WTC11 (cell line): ENCODE measurements around the gene MYO18A. TPM values are rescaled to one million over a fixed set of nuclear protein-coding genes. Genes with fewer than 3 reads are reported as not detected.
A peak's percentile ranks its signal among the peaks of the same experiment; 100 is the strongest.

Experiments used
- ATAC-seq: fragments of 200-7000 bp; cut with Tn5 transposase; 2 replicates; pipeline ENCODE4 v1.10.0; 2021; ENCODE audit warnings: mild to moderate bottlenecking, moderate library complexity
- CTCF ChIA-PET: fragments of 300-600 bp; sonication (Branson Sonifier 250); formaldehyde crosslinking; loops from one replicate; lab custom pipeline; 2021; ENCODE audit warnings: antibody characterized with exemption; lab: Charles Lee
- POLR2A ChIA-PET: fragments of 350-600 bp; sonication (Branson Sonifier 250); formaldehyde crosslinking; loops from one replicate; lab custom pipeline; 2021; ENCODE audit warnings: antibody characterized with exemption; lab: Charles Lee
- DNase-seq: peaks from one replicate; pipeline ENCODE4 v3.0.0; 2021; ENCODE audit warnings: low spot score
- H3K27ac Mint-ChIP-seq: 2 replicates; pipeline ENCODE4 v1.8.0; 2021; ENCODE audit warnings: mixed read lengths
- H3K27me3 Mint-ChIP-seq: 2 replicates; pipeline ENCODE4 v1.8.0; 2021; ENCODE audit warnings: low read depth, mild to moderate bottlenecking, moderate library complexity, mixed read lengths
- H3K36me3 Mint-ChIP-seq: 2 replicates; pipeline ENCODE4 v1.8.0; 2021; ENCODE audit warnings: mixed read lengths
- H3K4me1 Mint-ChIP-seq: 2 replicates; pipeline ENCODE4 v1.8.0; 2022; ENCODE audit warnings: mixed read lengths
- H3K4me3 Mint-ChIP-seq: 2 replicates; pipeline ENCODE4 v1.8.0; 2021; ENCODE audit warnings: mild to moderate bottlenecking, moderate library complexity, mixed read lengths
- H3K9me3 Mint-ChIP-seq: 2 replicates; pipeline ENCODE4 v1.8.0; 2021; ENCODE audit warnings: mixed read lengths
- ATF1 ChIP-seq: sonication (generic); formaldehyde crosslinking; IDR thresholded peaks from 2 replicates; pipeline ENCODE4 v1.8.1; 2023; ENCODE audit warnings: mild to moderate bottlenecking, moderate library complexity, missing genetic modification reagents
- ATF6 ChIP-seq: sonication (generic); formaldehyde crosslinking; IDR thresholded peaks from 2 replicates; pipeline ENCODE4 v1.8.1; 2023; ENCODE audit warnings: mild to moderate bottlenecking, missing genetic modification reagents
- CREM ChIP-seq: sonication (generic); formaldehyde crosslinking; IDR thresholded peaks from 2 replicates; pipeline ENCODE4 v1.8.1; 2022; ENCODE audit warnings: mild to moderate bottlenecking, missing genetic modification reagents, moderate library complexity
- CTCF ChIP-seq: fragments of 200-600 bp; IDR thresholded peaks from 2 replicates; pipeline ENCODE4 v1.8.0; 2022; ENCODE audit warnings: antibody characterized with exemption
- ETV6 ChIP-seq: sonication (generic); formaldehyde crosslinking; IDR thresholded peaks from 2 replicates; pipeline ENCODE4 v1.8.1; 2022; ENCODE audit warnings: mild to moderate bottlenecking, missing genetic modification reagents
- JUN ChIP-seq: sonication (generic); formaldehyde crosslinking; IDR thresholded peaks from 2 replicates; pipeline ENCODE4 v1.8.0; 2023; ENCODE audit warnings: mild to moderate bottlenecking, missing genetic modification reagents
- MXD4 ChIP-seq: fragments of 250-450 bp; sonication (Bioruptor Pico); IDR thresholded peaks from 2 replicates; pipeline ENCODE4 v1.8.0; 2021; ENCODE audit warnings: mild to moderate bottlenecking, moderate library complexity, borderline replicate concordance
- NR2C2 ChIP-seq: sonication (generic); formaldehyde crosslinking; IDR thresholded peaks from 2 replicates; pipeline ENCODE4 v1.8.0; 2022; ENCODE audit warnings: mild to moderate bottlenecking, missing genetic modification reagents
- NR3C1 ChIP-seq: sonication (generic); formaldehyde crosslinking; conservative IDR thresholded peaks from 2 replicates; pipeline ENCODE4 v1.8.1; 2023; ENCODE audit warnings: low read depth, mild to moderate bottlenecking, missing genetic modification reagents
- SMAD4 ChIP-seq: sonication (generic); formaldehyde crosslinking; IDR thresholded peaks from 2 replicates; pipeline ENCODE4 v1.8.0; 2022; ENCODE audit warnings: mild to moderate bottlenecking, missing genetic modification reagents
- SP1 ChIP-seq: sonication (generic); formaldehyde crosslinking; conservative IDR thresholded peaks from 2 replicates; pipeline ENCODE4 v1.8.1; 2022; ENCODE audit warnings: missing genetic modification reagents
- TCF7 ChIP-seq: sonication (generic); formaldehyde crosslinking; IDR thresholded peaks from 2 replicates; pipeline ENCODE4 v1.8.0; 2022; ENCODE audit warnings: mild to moderate bottlenecking, low read depth, missing genetic modification reagents, moderate library complexity
- USF2 ChIP-seq: sonication (generic); formaldehyde crosslinking; IDR thresholded peaks from 2 replicates; pipeline ENCODE4 v1.8.1; 2023; ENCODE audit warnings: mild to moderate bottlenecking, missing genetic modification reagents, moderate library complexity
- ZBTB21 ChIP-seq: sonication (generic); formaldehyde crosslinking; IDR thresholded peaks from 2 replicates; pipeline ENCODE4 v1.8.1; 2023; ENCODE audit warnings: mild to moderate bottlenecking, missing genetic modification reagents, borderline replicate concordance
- ZNF416 ChIP-seq: fragments of 250-450 bp; sonication (Bioruptor Pico); IDR thresholded peaks from 2 replicates; pipeline ENCODE4 v1.9.0; 2021; ENCODE audit warnings: mild to moderate bottlenecking, inconsistent platforms
- total RNA-seq: library from RNA; stranded (reverse); gene quantifications from 3 replicates; pipeline ENCODE4 v1.2.3, GENCODE V29; 2021
- TF ChIP-seq, protein P1 (sequence below): sonication (generic); formaldehyde crosslinking; IDR thresholded peaks from 2 replicates; pipeline ENCODE4 v1.8.0; 2022; ENCODE audit warnings: mild to moderate bottlenecking, missing genetic modification reagents

The MYO18A gene
- total RNA-seq, 1 experiment from 2014 or later: 54.9 TPM

DNA sequence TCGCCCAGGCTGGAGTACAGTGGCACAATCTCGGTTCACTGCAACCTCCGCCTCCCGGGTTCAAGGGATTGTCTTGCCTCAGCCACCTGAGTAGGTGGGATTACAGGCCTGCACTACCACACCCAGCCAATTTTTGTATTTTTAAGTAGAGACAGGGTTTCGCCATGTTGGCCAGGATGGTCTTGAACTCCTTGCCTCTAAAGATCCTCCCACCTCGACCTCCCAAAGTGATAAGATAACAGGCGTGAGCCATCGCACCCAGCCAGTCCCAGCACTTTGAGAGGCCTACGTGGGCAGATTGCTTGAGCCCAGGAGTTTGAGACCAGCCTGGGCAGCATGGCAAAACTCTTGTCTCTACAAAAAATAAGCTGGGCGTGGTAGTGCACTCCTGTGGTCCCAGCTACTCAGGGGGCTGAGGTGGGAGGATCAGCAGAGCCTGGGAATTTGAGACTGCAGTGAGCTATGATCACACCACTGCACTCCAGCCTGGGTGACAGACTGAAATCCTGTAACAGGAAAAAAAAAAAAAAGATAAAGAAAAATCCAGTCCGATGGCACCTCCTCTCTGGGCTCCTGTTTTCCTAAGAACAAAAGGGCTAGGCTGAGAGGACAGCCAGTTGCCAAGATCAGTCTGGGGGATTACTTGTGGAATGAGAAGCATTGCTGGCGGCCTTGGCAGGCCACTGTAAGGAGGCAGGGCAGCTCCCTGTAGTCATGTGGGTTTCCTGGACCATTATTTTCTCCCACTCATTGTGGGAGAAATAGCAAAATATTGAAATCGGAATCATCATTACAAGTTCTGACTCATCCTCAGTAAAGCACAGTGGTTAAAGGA, 140.2 kb downstream of the MYO18A start:
- H3K4me3 Mint-ChIP-seq: no peak overlapping the region
- peak overlapping the region; percentile 51; the same call in 1 of the 2 replicates for H3K27ac Mint-ChIP-seq
- ChIA-PET CTCF (interaction anchor here (0.7 to 1.0 kb wide), 8 partner anchors 20 to 87 kb away, joined by 3 to 7 read pairs (median 4); no protein-coding TSS in a partner anchor), POLR2A (interaction anchor here (0.7 to 0.8 kb wide), 2 partner anchors 88 to 198 kb away, joined by 3 to 4 read pairs; no protein-coding TSS in a partner anchor)
- H3K27me3 Mint-ChIP-seq: peaks cover 7% of the 10 kb centered on the region
- H3K4me1 Mint-ChIP-seq: peaks cover 49% of the 10 kb centered on the region
- peaks cover 10% of the 10 kb centered on the region for H3K36me3 Mint-ChIP-seq
- H3K9me3 Mint-ChIP-seq: peaks cover 6% of the 10 kb centered on the region
- ATAC-seq (no peak), DNase-seq (no peak)
- no peak for TF ChIP-seq CREM (CRISPR knock-in tag)
- TF ChIP-seq ATF1 (CRISPR knock-in tag): no peak
- no peak for TF ChIP-seq TCF7
- no peak for TF ChIP-seq NR3C1
- TF ChIP-seq ATF6 (CRISPR knock-in tag): no peak
- no peak for TF ChIP-seq ZBTB21 (CRISPR knock-in tag)
- no peak for TF ChIP-seq SP1
- TF ChIP-seq ZNF416: no peak
- TF ChIP-seq MXD4: no peak
- TF ChIP-seq SMAD4 (CRISPR knock-in tag): no peak
- no peak for TF ChIP-seq USF2 (CRISPR knock-in tag)
- TF ChIP-seq CTCF: no peak
- TF ChIP-seq, protein P1, sequence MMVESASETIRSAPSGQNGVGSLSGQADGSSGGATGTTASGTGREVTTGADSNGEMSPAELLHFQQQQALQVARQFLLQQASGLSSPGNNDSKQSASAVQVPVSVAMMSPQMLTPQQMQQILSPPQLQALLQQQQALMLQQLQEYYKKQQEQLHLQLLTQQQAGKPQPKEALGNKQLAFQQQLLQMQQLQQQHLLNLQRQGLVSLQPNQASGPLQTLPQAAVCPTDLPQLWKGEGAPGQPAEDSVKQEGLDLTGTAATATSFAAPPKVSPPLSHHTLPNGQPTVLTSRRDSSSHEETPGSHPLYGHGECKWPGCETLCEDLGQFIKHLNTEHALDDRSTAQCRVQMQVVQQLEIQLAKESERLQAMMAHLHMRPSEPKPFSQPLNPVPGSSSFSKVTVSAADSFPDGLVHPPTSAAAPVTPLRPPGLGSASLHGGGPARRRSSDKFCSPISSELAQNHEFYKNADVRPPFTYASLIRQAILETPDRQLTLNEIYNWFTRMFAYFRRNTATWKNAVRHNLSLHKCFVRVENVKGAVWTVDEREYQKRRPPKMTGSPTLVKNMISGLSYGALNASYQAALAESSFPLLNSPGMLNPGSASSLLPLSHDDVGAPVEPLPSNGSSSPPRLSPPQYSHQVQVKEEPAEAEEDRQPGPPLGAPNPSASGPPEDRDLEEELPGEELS: no peak
- TF ChIP-seq ETV6 (CRISPR knock-in tag): no peak

- H3K36me3 Mint-ChIP-seq: peaks cover 19% of the 10 kb centered on the region
- no peak for ATAC-seq
- H3K4me1 Mint-ChIP-seq: peaks cover 38% of the 10 kb centered on the region
- H3K9me3 Mint-ChIP-seq: peaks cover 21% of the 10 kb centered on the region
- ChIA-PET POLR2A (no interaction called here), CTCF (interaction anchor here (0.7 to 5.5 kb wide), 13 partner anchors 28 to 787 kb away, joined by 3 to 42 read pairs (median 4); no protein-coding TSS in a partner anchor)
- no peak overlapping the region for H3K4me3 Mint-ChIP-seq
- no peak for DNase-seq
- H3K27me3 Mint-ChIP-seq: peaks cover 16% of the 10 kb centered on the region
- TF ChIP-seq NR2C2 (CRISPR knock-in tag): no peak
- no peak for TF ChIP-seq JUN (CRISPR knock-in tag)
- no peak overlapping the region for H3K27ac Mint-ChIP-seq
These were observed 142.0 kb downstream of the MYO18A start for GRCh38 chr17:29038085-29038795.
